Activated CD4-positive, alpha-beta T cell treated with anti-CD3 and anti-CD28 coated beads, Interleukin-2, amount 10 ng/mL, durations not matched to agents 24 days and 14 days (primary cell): ENCODE measurements around the gene TESK1. TPM values are rescaled to one million over a fixed set of nuclear protein-coding genes. Genes with fewer than 3 reads are reported as not detected.
"Not testable (repeated sequence)": the region's sequence is repeated elsewhere in the genome, so short reads cannot be mapped to it uniquely, and the experiment has no call there.

Experiments used
- DNase-seq: peaks from one replicate; pipeline ENCODE4 v3.0.0; 2022
- H3K27ac Mint-ChIP-seq: one replicate; pipeline ENCODE4 v1.8.0; 2022; ENCODE audit warnings: mild to moderate bottlenecking, mixed read lengths
- H3K27me3 Mint-ChIP-seq: one replicate; pipeline ENCODE4 v1.8.0; 2022; ENCODE audit warnings: mixed read lengths
- H3K36me3 Mint-ChIP-seq: one replicate; pipeline ENCODE4 v1.8.0; 2022; ENCODE audit warnings: low read depth, mild to moderate bottlenecking, mixed read lengths
- H3K4me1 Mint-ChIP-seq: one replicate; pipeline ENCODE4 v1.8.0; 2021; ENCODE audit warnings: mixed read lengths
- H3K4me3 Mint-ChIP-seq: one replicate; pipeline ENCODE4 v1.8.0; 2022; ENCODE audit warnings: mild to moderate bottlenecking, moderate library complexity, mixed read lengths
- H3K9me3 Mint-ChIP-seq: one replicate; pipeline ENCODE4 v1.8.0; 2021; ENCODE audit warnings: mixed read lengths
- intact Hi-C: fragments of 100-400 bp; cut with micrococcal nuclease; formaldehyde crosslinking; loops from one replicate; pipeline ENCODE4 v1.15.1; 2023
- total RNA-seq: library from RNA; stranded (reverse); gene quantifications from 2 replicates; pipeline ENCODE4 v1.2.3, GENCODE V29; 2022

Gene TESK1
- total RNA-seq, 1 donor from 2014 or later: 48.7 TPM

GRCh38 chr9:35598866-35599590, 6.0 kb upstream of the TESK1 start:
- no peak overlapping the region for H3K4me3 Mint-ChIP-seq
- intact Hi-C loops: no loop called here
- no peaks in the 10 kb centered on the region for H3K27me3 Mint-ChIP-seq
- peaks cover 3% of the 10 kb centered on the region for H3K36me3 Mint-ChIP-seq
- no peak for DNase-seq
- H3K27ac Mint-ChIP-seq: no peak overlapping the region
- peaks cover 7% of the 10 kb centered on the region for H3K4me1 Mint-ChIP-seq
- peaks cover 8% of the 10 kb centered on the region for H3K9me3 Mint-ChIP-seq

GRCh38 chr9:35599763-35600604, 5.1 kb upstream of the TESK1 start:
- Mint-ChIP-seq H3K4me1 (peaks cover 12% of the 10 kb centered on the region), H3K27ac (no peak overlapping the region), H3K27me3 (no peaks in the 10 kb centered on the region), H3K36me3 (no peaks in the 10 kb centered on the region), H3K9me3 (peaks cover 5% of the 10 kb centered on the region), H3K4me3 (no peak overlapping the region)
- intact Hi-C loops: loop anchor here (5.0 kb wide), 3 partner anchors 147 to 503 kb away; partner anchors contain the start of genes FAM221B, GBA2, PIGO and RGP1
- DNase-seq: peak; percentile 58

- intact Hi-C loops: loop anchor here (5.0 kb wide), 3 partner anchors 144 to 506 kb away; partner anchors contain the start of genes FAM221B, GBA2, PIGO and RGP1
- DNase-seq: no peak
- no peaks in the 10 kb centered on the region for H3K9me3 Mint-ChIP-seq
- no peaks in the 10 kb centered on the region for H3K27me3 Mint-ChIP-seq
- peak overlapping the region; percentile 96 for H3K27ac Mint-ChIP-seq
- H3K36me3 Mint-ChIP-seq: peaks cover 11% of the 10 kb centered on the region
- peak overlapping the region; percentile 90 for H3K4me3 Mint-ChIP-seq
- H3K4me1 Mint-ChIP-seq: peaks cover 22% of the 10 kb centered on the region
Observed at GRCh38 chr9:35603506-35603985, 1.5 kb upstream of the TESK1 start.

- peak; percentile 100 for DNase-seq
- H3K36me3 Mint-ChIP-seq: peaks cover 15% of the 10 kb centered on the region
Observed at GRCh38 chr9:35603986-35604577, 980 bp upstream of the TESK1 start.

GRCh38 chr9:35605351-35606137, 482 bp downstream of the TESK1 start:
- Mint-ChIP-seq H3K9me3 (no peaks in the 10 kb centered on the region), H3K27ac (peak overlapping the region; percentile 61), H3K4me1 (peaks cover 22% of the 10 kb centered on the region), H3K4me3 (peak overlapping the region; percentile 86), H3K27me3 (no peaks in the 10 kb centered on the region), H3K36me3 (peaks cover 17% of the 10 kb centered on the region)
- intact Hi-C loops: loop anchor here (2.0 kb wide), 1 partner anchor 51 kb away; no protein-coding TSS in a partner anchor
- DNase-seq: peak; percentile 84

More at GRCh38 chr9:35603986-35604577, 980 bp upstream of the TESK1 start:
- peak overlapping the region; percentile 96 for H3K27ac Mint-ChIP-seq
- H3K9me3 Mint-ChIP-seq: no peaks in the 10 kb centered on the region
- no peaks in the 10 kb centered on the region for H3K27me3 Mint-ChIP-seq
- intact Hi-C loops: loop anchor here (1.0 to 5.0 kb wide), 10 partner anchors 15 to 507 kb away; partner anchors contain the start of genes CREB3, FAM221B, GBA2 and PIGO
- peaks cover 22% of the 10 kb centered on the region for H3K4me1 Mint-ChIP-seq
- H3K4me3 Mint-ChIP-seq: peak overlapping the region; percentile 90

DNA sequence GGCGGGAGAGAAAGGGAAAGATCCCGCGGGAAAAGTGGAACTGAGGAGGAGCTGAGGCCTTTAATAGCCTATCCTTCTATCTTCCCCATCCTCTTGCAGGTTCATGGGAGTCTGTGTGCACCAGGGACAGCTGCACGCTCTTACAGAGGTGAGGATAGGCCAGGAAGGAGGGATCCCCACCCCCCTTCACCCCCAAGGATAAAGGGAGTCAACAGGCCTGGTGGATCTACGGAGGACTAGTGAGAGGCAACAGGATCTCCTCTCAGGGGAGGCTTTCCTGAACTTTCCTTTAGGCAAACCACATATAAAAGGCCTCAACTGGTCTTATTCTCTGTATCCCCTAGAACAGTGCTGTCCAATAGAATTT, 1.1 kb downstream of the TESK1 start:
- Mint-ChIP-seq H3K9me3 (no peaks in the 10 kb centered on the region), H3K4me1 (peaks cover 22% of the 10 kb centered on the region), H3K27me3 (no peaks in the 10 kb centered on the region), H3K27ac (peak overlapping the region; percentile 61), H3K4me3 (peak overlapping the region; percentile 86), H3K36me3 (peaks cover 17% of the 10 kb centered on the region)
- DNase-seq: no peak
- intact Hi-C loops: no loop called here

GRCh38 chr9:35606726-35607125, 1.7 kb downstream of the TESK1 start:
- peaks cover 27% of the 10 kb centered on the region for H3K4me1 Mint-ChIP-seq
- H3K9me3 Mint-ChIP-seq: no peaks in the 10 kb centered on the region
- H3K27me3 Mint-ChIP-seq: no peaks in the 10 kb centered on the region
- H3K27ac Mint-ChIP-seq: no peak overlapping the region
- intact Hi-C loops: no loop called here
- no peak for DNase-seq
- peaks cover 17% of the 10 kb centered on the region for H3K36me3 Mint-ChIP-seq
- H3K4me3 Mint-ChIP-seq: peak overlapping the region; percentile 3

- intact Hi-C loops: no loop called here
- Mint-ChIP-seq H3K4me3 (no peak overlapping the region), H3K27me3 (no peaks in the 10 kb centered on the region), H3K36me3 (peaks cover 17% of the 10 kb centered on the region), H3K27ac (no peak overlapping the region), H3K4me1 (peaks cover 26% of the 10 kb centered on the region), H3K9me3 (no peaks in the 10 kb centered on the region)
- no peak for DNase-seq
Observed at GRCh38 chr9:35608221-35608620, 3.2 kb downstream of the TESK1 start.

- DNase-seq: no peak
- Mint-ChIP-seq H3K27me3 (peaks cover 2% of the 10 kb centered on the region), H3K9me3 (no peaks in the 10 kb centered on the region), H3K4me1 (peaks cover 21% of the 10 kb centered on the region), H3K27ac (no peak overlapping the region), H3K36me3 (peaks cover 17% of the 10 kb centered on the region), H3K4me3 (no peak overlapping the region)
- intact Hi-C loops: no loop called here
Observed at GRCh38 chr9:35609001-35609819, 4.1 kb downstream of the TESK1 start.

DNA sequence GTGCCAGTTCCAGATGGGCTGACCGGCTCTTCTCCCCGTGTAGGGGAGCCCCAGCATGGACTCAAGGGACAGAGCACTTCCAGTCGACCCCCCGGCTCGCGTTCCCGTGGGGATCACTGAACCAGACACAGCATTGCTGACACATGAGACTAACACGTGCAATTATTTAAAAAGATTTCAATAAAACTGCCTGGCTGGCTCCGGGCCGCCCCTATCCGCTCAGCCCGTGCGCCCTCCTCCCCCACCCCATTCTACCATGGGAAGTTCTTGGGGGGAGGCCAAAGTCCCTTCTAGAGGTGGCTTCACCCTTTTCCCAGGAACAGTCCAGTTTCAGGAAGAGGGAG, 4.7 kb downstream of the TESK1 start:
- H3K27me3 Mint-ChIP-seq: peaks cover 2% of the 10 kb centered on the region
- H3K36me3 Mint-ChIP-seq: peaks cover 17% of the 10 kb centered on the region
- intact Hi-C loops: no loop called here
- H3K4me3 Mint-ChIP-seq: no peak overlapping the region
- no peak for DNase-seq
- H3K9me3 Mint-ChIP-seq: no peaks in the 10 kb centered on the region
- peaks cover 20% of the 10 kb centered on the region for H3K4me1 Mint-ChIP-seq
- no peak overlapping the region for H3K27ac Mint-ChIP-seq

DNA sequence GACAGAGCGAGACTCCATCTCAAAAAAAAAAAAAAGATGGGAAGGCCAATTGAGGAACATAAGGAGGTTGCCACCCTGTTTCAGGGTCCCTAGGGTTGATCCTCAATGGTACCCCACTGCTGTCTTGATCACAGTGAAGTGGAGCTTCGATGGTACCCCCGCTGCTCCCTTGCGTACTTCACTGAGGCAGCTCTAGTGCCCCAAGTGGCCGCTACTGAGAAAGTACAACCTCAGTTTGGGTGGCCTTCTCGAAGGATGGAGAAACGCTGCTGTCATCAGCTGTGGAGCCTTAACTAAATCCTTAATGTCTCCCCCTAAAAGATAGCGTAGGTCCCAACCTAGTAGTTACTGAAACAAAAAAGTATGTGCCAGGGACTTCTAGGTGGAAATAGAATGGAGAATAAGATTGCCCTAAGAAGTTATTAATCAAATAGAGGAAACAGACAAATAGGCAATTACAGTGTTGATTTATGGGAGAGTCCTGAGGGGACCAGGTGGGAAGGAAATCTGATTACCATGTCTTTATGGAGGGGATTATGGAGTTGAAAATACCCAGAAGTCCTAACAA, 6.3 kb downstream of the TESK1 start:
- no peak overlapping the region for H3K27ac Mint-ChIP-seq
- no peak overlapping the region for H3K4me3 Mint-ChIP-seq
- H3K27me3 Mint-ChIP-seq: peaks cover 2% of the 10 kb centered on the region
- peak; percentile 86 for DNase-seq
- intact Hi-C loops: no loop called here
- H3K9me3 Mint-ChIP-seq: no peaks in the 10 kb centered on the region
- H3K36me3 Mint-ChIP-seq: peaks cover 18% of the 10 kb centered on the region
- peaks cover 22% of the 10 kb centered on the region for H3K4me1 Mint-ChIP-seq

DNA sequence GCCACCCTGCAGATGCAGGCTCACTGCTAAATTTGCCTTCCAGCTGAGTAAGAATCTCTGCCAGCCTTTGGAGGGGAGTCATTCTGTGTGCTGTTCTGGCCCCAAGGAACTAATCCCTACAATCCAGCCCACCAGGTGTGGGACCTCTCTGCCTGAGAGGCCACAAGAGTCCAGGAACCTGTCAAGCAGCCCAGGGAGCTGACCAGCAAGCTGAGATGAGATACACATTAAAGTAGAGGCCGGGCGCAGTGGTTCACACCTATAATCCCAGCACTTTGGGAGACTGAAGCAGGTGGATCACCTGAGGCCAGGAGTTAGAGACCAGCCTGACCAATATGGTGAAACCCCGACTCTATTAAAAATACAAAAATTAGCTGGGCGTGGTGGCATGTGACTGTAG, 7.0 kb downstream of the TESK1 start:
- DNase-seq, H3K27me3 Mint-ChIP-seq, intact Hi-C loops, H3K27ac Mint-ChIP-seq, H3K4me3 Mint-ChIP-seq, H3K9me3 Mint-ChIP-seq: not testable (repeated sequence)
- peaks cover 23% of the 10 kb centered on the region for H3K4me1 Mint-ChIP-seq
- peaks cover 15% of the 10 kb centered on the region for H3K36me3 Mint-ChIP-seq
